Urothelium cell line (cell line): ENCODE measurements around the gene MAGEC3.
"Not testable (repeated sequence)": the region's sequence is repeated elsewhere in the genome, so short reads cannot be mapped to it uniquely, and the experiment has no call there.

Experiments used
- DNase-seq: peaks from one replicate; pipeline ENCODE4 v3.0.0; 2011; ENCODE audit warnings: low spot score, mixed read lengths
- FAIRE-seq: peaks from 2 replicates; lab custom pipeline; 2011; peaks lifted over from hg19 to GRCh38; lab: Jason Lieb, UNC

The MAGEC3 gene, protein sequence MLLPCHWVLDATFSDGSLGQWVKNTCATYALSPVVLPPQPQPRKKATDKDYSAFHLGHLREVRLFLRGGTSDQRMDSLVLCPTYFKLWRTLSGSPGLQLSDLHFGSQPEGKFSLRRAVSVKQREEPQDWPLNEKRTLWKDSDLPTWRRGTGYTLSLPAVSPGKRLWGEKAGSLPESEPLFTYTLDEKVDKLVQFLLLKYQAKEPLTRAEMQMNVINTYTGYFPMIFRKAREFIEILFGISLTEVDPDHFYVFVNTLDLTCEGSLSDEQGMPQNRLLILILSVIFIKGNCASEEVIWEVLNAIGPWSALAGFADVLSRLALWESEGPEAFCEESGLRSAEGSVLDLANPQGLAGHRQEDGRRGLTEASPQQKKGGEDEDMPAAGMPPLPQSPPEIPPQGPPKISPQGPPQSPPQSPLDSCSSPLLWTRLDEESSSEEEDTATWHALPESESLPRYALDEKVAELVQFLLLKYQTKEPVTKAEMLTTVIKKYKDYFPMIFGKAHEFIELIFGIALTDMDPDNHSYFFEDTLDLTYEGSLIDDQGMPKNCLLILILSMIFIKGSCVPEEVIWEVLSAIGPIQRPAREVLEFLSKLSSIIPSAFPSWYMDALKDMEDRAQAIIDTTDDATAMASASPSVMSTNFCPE

DNA sequence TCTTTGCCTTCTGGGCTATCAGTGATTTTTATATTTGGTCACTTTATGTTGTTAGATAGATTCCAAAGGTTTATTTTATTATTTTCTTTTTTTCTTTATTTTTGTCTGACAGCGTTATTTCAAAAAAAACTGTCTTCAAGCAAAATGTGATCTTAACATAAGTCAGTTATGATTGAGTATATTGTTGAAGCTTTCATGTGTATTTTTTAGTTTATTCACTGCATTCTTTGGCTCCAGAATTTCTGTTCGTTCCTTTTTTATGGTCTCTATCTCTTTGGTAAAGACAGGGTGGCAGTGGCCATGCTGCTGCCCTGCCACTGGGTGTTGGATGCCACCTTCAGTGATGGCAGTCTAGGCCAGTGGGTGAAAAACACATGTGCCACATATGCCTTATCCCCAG lies at the start of gene MAGEC3:
Gene MAGEC3, plus strand, starts transcription at position 301 of the 400 bp plus-strand sequence. Its CDS starts 0 bp downstream, at position 301.
- FAIRE-seq: no peak
- no peak for DNase-seq

DNA sequence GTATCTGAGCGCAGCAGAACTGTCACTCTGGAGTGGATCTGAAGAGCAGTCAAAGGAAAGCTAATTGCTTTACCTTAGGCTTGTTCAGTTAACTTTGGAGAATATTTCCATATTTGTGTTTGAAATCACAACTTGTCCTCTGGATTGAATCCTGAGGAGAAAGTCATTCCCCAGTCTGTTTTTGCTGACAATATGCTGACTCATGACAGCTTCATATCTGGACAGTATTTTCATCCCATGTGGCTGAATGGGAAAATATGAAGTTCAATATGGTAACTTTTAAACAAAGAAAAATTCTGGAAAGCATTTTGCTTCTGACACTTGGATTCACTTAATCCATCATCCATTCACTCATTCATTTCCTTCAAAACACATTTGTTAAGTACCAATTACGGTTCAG lies 46.3 kb upstream of the MAGEC3 start:
- DNase-seq (no peak), FAIRE-seq (no peak)

DNA sequence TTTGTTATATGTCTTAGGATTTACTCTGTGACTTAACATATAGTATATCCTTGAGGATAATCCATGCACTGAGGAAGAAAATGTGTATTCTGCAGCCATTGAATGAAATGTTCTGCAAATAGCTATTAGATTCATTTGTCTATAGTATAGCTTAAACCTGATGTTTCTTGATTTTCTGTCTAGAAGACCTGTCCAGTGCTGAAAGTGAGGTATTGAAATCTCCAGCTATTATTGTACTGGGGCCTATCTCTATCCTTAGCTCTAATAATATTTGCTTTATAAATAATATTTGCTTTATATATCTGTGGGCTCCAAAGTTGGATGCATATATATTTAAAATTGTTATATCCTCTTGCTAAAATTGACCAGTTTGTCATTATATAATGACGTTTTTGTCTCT lies 26.7 kb upstream of the MAGEC3 start:
- DNase-seq: no peak
- no peak for FAIRE-seq

DNA sequence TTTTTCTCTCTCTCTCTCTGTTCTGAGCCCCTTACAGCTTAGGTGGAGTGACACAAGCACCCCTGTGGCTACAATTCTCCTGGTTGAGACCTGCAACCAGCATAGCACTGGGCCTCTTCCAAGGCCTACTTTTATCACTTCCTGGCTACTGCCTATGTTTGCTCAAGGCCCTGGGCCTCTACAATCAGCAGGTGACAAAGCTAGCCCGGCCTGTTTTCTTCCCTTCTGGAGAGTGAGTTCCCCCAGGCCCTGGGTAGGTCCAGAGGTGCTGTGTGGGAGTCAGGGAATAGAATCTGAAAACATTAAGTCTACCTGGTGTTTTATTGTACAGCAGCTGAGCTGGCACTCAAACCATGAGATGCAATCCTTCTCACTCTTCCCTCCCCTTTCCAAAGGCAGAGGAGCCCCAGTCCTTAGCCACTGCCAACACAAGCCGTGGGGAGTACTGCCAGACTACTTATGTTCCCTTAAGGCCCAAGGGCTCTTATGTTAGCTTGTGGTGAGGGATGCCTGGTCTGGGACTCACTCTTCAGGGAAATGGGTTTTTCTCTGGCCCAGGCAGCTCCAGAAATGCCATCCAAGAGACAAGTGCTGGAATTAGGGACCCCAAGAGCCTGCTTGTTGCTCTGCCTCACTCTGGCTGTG lies 23.8 kb upstream of the MAGEC3 start:
- FAIRE-seq (no peak), DNase-seq (no peak)

DNA sequence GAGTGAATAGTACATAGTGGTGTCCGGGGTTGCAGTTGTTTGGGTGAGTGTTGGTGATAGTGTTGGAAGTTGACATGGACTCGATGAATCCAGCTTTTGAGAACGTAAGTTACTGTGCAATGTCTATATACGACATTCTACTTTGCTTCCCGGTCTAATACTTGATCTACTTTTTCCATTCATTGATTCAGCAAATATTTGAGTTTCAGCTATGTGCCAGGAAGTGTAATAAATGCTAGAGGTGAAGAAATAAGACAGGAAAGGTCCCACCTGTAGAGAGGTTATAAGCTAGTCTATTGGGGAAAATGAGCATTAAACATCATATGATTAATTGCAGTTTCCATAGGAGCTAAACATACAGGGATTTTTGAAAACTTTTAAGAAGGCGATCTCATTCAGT lies 22.2 kb upstream of the MAGEC3 start:
- no peak for FAIRE-seq
- DNase-seq: no peak

DNA sequence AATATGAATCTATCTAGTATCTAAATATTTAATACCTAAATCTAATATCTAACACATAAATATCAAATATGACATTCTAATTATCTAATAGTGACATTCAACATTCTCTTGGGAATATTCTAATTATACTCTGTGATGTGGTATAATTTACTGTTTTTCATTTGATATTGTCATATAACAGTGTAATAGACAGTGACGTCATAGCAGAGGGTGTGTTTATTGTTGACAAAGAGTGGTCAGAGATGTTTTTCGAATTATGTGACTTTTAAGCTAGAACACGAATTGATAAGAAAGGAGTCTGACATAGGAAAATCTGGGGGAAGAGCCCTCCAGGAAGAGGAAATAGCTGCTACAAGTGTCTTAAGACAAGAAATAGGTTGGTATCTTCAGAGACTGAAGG lies 5.9 kb upstream of the MAGEC3 start:
- DNase-seq: no peak
- FAIRE-seq: no peak

DNA sequence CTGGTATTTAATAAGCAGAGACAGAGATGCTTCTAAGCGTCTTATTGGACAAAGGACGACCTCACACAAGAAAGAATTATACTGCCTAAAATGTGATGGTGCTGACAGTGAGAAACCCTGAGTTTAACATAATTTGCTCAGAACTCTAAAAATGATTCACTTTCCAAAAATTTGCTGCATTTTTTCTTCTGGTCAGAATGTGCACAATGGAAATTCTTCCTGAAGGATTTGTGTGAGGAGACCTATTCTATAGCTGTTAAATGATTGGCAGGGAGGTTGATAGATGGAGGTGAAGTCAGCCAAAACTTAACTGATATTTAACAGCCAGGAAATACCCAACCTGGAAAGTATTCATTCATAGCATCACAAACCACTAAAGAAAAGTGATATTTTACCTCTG lies 1.7 kb downstream of the MAGEC3 start:
- FAIRE-seq: no peak
- DNase-seq: no peak

DNA sequence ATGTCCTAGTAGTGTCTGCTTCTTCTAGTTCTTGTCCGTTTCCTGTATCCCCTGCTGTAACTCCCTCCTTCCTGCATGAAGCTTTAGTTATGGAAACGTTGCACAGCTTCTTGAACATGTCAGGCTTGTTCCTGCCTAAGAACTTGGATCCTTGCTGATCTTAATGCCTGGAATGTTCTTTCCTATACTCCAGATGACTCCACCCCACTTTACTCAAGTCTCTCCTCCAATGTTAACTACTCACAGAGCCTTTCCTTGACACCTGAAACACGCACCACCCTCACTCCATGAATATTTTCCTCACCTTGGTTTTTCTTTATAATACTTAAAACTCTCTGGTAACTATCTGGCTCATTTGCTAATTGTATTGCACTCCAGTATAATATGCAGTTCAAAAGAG lies 19.4 kb downstream of the MAGEC3 start:
- FAIRE-seq: no peak

DNA sequence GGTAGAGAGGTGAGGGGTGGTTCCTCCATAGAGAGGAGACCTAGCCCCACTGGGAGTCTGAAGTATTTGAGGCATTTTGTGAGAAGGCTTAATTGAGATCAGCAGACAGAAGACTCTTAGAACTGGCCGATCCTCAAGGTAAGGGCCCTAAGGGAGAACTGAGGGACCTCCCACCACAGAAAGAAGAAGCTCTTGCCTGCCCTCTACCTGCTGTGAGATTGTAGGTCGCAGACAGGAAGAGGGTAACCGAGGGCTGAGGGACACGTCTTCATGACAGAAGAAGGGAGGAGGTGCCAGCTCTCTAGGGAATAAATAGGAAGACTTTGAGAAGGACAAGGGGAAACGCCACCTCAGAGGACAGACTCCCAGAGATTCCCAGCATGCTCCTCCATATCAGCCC lies 41.5 kb downstream of the MAGEC3 start:
- DNase-seq (no peak), FAIRE-seq (no peak)

More for the DNA sequence above, 19.4 kb downstream of the MAGEC3 start:
- no peak for DNase-seq

DNA sequence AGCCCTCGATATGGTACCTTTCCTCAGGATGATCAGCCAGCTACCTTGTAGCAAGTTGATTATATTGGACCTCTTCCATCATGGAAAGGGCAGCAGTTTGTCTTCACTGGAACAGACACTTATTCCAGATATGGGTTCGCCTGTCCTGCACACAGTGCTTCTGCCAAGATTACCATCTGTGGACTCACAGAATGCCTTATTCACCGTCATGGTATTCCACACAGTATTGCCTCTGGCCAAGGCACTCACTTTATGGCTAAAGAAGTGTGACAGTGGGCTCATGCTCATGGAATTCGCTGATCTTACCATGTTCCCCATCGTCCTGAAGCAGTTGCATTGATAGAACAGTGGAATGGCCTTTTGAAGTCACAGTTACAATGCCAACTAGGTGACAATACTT lies 50.7 kb downstream of the MAGEC3 start:
- FAIRE-seq, DNase-seq: not testable (repeated sequence)

DNA sequence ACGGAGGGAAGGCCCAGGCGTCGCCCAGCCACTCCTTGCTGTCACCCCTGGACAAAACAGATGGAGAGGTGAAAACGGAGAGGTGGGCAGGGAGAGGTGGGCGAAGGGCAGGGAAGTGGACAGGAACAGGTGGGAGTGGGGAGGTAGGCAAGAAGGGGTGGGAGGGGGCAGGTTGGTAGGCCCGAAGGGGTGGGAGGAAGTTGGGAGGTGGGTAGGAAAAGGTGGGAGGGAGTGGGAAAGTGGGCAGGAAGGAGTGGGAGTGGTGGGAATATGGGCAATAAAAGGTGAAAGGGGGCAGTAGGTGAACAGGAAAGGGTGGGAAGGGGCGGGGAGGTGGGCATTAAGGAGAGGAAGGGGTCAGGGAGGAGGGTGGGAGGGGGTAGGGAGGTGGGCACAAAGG lies 56.6 kb downstream of the MAGEC3 start:
- DNase-seq (no peak), FAIRE-seq (no peak)

DNA sequence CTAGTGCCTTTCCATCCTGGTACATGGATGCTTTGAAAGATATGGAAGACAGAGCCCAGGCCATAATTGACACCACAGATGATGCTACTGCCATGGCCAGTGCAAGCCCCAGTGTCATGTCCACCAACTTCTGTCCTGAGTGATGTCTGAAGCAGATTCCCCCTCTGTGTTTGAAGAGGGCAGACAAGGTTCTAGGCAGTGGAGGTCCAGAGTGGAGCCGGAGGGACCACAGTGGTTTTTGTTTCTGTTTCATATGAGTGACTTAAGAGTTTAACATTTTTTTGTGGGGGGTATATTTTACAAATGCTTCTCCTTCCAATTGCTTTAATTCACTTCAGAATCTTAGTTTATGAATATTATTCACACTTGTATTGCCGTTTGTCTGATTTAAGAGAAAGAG lies 59.6 kb downstream of the MAGEC3 start:
- FAIRE-seq (no peak), DNase-seq (no peak)

DNA sequence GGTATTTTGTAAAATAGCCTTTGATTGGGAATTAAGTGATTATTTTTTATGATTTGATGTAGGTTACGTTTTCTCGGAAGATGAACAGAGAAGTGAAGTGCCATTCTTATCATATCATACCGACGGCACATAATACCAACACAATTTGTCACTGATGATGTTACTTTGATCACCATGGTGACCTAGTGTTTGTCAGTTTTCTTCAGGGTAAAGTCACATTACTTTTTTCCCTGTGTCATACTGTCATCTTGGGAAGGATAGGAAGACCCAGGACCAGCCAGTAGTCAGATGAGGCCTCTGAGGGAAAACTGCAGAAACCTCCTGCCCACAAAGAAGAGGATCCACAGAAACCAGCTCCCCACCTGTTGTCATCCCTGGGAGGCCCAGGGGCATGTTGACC lies 64.2 kb downstream of the MAGEC3 start:
- no peak for DNase-seq
- no peak for FAIRE-seq

DNA sequence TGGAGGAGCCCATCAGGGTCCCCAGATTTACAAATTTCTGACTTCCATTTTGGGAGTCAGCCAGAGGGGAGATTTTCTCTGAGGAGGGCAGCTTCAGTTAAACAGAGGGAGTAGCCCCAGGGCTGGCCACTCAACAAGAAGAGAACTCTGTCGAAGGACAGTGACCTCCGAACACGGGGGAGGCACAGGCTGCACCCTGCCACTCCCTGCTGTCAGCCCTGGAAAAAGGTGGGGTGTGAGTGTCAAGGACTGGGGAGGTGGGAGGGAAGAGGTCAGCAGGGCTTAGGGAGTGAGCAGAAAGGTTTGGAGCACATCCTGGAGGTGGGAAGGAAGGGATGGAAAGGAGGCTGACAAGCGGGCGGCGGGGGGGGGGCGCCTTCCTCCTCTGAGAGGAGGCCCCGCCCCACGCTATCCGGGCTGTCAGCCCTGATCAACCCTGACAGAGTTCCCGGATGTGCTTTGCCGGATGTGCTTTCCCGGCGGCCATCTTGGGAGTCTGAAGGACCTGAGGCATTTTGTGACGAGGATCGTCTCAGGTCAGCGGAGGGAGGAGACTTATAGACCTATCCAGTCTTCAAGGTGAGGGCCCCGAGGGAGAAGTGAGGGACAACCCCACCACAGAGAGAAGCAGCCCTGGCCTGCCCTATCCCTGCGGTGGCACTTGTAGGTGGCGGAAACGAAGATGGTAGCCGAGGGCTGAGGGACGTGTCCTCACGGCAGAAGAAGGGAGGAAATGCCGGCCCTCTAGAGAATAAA lies 65.5 kb downstream of the MAGEC3 start, which contains the start of gene MAGEC1:
Gene MAGEC1, plus strand, starts transcription at position 495 of the 756 bp plus-strand sequence. CDS start 1,179 bp downstream, outside the sequence.
- DNase-seq: peak; percentile 46
- FAIRE-seq: no peak

DNA sequence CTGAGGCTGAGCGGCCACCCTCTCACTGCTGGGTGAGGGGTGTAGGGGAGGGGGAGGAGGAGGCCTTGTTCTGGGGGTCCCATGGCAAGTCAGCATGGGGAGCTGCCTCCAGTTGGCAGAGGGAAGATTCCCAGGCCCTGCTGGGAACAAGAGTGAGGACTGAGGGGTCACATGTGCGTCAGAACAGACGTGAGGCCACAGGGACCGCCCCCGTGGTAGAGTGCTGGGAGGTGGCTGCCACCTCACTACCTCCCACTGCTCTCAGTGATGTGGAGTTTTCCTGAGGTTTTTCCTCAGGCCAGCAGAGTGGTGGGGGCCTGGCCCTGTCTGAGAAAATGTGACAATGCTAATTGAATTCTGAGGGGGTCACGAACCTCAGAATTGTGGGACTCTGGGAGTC lies 66.1 kb downstream of the MAGEC3 start:
- DNase-seq (no peak), FAIRE-seq (no peak)

DNA sequence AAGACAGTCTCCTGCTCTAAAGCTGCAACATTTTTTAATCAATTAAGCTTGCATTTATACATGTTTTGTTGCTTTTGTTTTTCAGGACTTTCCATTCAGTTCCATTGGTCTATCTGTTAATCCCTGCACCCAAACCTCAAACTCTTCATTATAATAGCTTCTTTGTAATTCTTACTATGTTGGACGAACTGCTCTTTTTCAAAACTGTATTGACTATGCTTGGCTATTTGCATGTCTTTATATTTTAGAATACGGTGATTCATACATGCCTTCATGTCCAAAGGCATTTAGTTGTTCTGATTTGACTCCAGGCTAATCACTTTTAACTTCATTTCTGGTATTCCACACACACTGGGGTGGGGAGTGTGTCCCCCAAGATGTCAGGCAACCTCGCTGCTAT lies 79.7 kb downstream of the MAGEC3 start:
- FAIRE-seq: no peak

DNA sequence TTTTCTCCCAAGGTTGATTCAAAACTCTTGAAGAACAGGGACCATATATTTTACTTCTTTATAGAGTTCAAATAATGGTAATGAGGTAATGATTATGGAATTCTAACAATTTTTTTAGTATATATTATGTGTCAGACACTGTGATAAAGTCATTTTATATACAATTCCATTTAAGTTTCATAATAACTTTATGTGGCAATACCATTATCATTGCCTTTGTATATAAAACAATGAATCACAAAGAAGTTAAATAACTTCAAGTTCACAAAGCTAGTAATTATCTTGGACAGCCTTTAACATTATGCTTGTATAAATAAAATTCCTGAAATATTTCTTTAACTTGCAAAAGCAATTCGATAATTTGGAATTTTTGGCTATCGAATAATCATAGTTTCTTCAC lies 86.2 kb downstream of the MAGEC3 start:
- FAIRE-seq (no peak), DNase-seq (no peak)

More for the DNA sequence above, 79.7 kb downstream of the MAGEC3 start:
- no peak for DNase-seq

DNA sequence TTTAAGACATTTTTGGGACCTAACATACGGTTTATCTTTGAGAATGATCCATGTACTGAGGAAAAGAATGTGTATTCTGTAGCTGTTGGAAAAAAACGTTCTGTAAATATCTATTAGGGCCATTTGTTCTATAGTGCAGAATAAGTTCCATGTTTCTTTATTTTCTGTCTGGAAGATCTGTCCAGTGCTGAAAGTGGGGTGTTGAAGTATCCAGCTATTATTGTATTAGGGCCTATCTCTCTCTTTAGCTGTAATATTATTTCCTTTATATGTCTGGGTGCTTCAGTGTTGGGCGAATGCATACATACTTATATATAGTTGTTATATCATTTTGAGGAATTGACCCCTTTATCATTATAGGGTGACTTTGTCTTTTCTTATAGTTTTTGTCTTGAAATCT lies 90.3 kb downstream of the MAGEC3 start:
- DNase-seq (no peak), FAIRE-seq (no peak)

DNA sequence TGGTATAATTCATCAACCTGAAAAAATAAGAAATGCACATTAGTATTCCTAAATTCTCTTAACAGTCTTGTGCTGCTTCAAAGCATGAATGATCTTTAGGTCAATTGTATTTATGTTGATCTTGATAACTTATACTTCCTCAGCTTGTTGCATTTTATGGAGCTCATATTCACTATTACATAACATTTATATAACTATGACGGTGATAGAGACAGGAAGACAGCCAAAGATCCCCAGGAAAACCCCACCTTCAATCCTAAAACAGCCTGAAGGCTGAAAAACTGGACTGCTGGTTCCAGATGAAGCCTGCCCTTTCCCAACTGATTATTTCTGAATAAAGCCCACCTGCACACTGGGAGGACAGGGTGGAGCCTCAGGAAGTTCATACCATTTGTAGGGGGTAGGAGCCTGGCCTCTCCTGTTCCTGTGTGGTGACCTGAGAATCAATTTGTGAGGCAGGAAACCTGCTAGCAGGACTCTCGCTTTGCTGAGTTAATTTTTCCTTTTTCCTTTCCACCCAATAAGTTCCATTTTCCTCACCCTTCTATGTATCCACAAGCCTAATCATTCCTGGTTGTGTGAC lies 96.0 kb downstream of the MAGEC3 start:
- DNase-seq (no peak), FAIRE-seq (no peak)

DNA sequence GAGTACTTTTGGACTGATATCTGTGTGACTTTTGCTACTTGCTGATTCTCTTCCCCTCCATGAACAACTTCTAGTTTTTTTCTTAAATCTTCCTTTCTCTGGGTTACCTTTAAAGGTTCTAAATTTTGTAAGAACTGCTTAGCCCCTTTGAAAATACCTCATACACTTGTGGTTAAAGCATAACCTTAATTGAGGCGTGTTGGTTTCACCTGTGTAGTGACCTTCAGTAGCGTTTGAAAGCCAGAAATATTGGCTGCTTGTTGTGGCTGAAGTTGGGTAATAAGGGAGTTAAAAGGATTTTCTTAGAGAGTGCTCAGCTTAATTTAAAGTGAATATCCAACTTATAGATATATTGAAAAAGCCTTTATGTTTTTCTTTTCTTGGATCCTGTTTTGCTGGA lies 97.5 kb downstream of the MAGEC3 start:
- DNase-seq (no peak), FAIRE-seq (no peak)

DNA sequence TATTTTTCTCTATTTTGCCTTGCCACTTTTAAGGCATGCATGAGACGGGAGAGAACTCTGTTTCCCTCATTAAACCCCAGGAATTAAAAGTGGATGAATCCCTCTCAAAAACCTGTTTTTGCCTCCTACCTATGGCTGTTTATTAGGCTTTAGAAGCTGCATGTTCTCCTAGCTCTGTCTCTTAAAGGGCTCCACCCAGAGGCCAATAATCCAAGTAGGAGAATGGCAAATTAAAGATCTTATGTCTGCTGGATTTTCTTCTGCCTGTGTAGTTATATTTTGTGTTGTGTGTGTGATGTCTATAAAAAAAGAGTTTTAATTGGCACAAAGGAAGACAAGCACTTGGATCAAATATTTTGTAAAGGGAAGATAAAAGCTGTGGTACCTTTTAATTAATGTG lies 98.0 kb downstream of the MAGEC3 start:
- no peak for FAIRE-seq

More for the DNA sequence above, 98.0 kb downstream of the MAGEC3 start:
- DNase-seq: no peak
